Esophagus squamous epithelium (tissue), 5 donors: ENCODE results near the gene KRT3. TPM values are rescaled to one million over a fixed set of nuclear protein-coding genes. Genes with fewer than 3 reads are reported as not detected.

Experiments
- DNase-seq: peaks from one replicate; lab custom pipeline; 2025; lab: John Stamatoyannopoulos, UW
- H3K27ac ChIP-seq, 4 donors: fragments of 200-600 bp; sonication (generic); one replicate each; pipeline ENCODE4 v1.5.1; 2016 to 2019; ENCODE audit warnings: mild to moderate bottlenecking in 1 of 4
- H3K27me3 ChIP-seq, 4 donors: fragments of 200-600 bp; sonication (generic); 1 replicate in 3 of 4; 2 replicates in 1 of 4; pipeline versions ENCODE4 v1.5.1 to v1.6.0; 2017 to 2021; ENCODE audit warnings: antibody characterized with exemption in 1 of 4
- H3K36me3 ChIP-seq, 3 donors: fragments of 200-600 bp; sonication (generic); one replicate each; pipeline ENCODE4 v1.5.1; 2016 to 2019
- H3K4me1 ChIP-seq, 3 donors: fragments of 200-600 bp; sonication (generic); one replicate each; pipeline ENCODE4 v1.5.1; 2017 to 2019
- H3K4me3 ChIP-seq, 4 donors: fragments of 200-600 bp; sonication (generic); 1 replicate in 3 of 4; 2 replicates in 1 of 4; pipeline ENCODE4 v1.5.1; 2016 to 2019; ENCODE audit warnings: mild to moderate bottlenecking in 2 of 4, moderate library complexity in 1 of 4
- H3K9me3 ChIP-seq, 3 donors: fragments of 200-600 bp; sonication (generic); one replicate each; pipeline ENCODE4 v1.5.1; 2016 to 2019
- POLR2A ChIP-seq, 4 donors: fragments of 450-650 bp; IDR thresholded peaks; one replicate each; pipeline ENCODE4 v1.6.1; 2017; ENCODE audit warnings: antibody characterized with exemption in 4 of 4, mild to moderate bottlenecking in 4 of 4, moderate library complexity in 3 of 4
- WGBS, 2 donors: methylation state at CpG; one replicate each; pipeline ENCODE4 v1.1.5; 2018; 5-methylcytosine and 5-hydroxymethylcytosine counted together
- intact Hi-C: fragments of 100-400 bp; cut with DNase I; formaldehyde crosslinking; loops from one replicate; pipeline ENCODE4 v1.15.0; 2022
- total RNA-seq, 4 donors: library from RNA; depleted of rRNA; stranded (reverse); fragments of >200 nt; gene quantifications; one replicate each; pipeline ENCODE4 v1.1.0, GENCODE V29; 2016
- TF ChIP-seq, protein P1 (sequence below), 6 experiments: fragments of 450-650 bp in 4 of 6; fragments of 200-600 bp in 2 of 6; sonication (generic) in 2 of 6; IDR thresholded peaks; one replicate each; pipeline ENCODE4 v1.5.1; 2016 to 2019; ENCODE audit warnings: antibody characterized with exemption in 6 of 6, mild to moderate bottlenecking in 4 of 6, moderate library complexity in 4 of 6
- donor health status: DM: yes; HTN: yes; CAD: no.

The KRT3 gene
- total RNA-seq, 4 donors from 2014 or later: 0.57 to 1.6 (median 0.86) TPM

- TF ChIP-seq, protein P1, sequence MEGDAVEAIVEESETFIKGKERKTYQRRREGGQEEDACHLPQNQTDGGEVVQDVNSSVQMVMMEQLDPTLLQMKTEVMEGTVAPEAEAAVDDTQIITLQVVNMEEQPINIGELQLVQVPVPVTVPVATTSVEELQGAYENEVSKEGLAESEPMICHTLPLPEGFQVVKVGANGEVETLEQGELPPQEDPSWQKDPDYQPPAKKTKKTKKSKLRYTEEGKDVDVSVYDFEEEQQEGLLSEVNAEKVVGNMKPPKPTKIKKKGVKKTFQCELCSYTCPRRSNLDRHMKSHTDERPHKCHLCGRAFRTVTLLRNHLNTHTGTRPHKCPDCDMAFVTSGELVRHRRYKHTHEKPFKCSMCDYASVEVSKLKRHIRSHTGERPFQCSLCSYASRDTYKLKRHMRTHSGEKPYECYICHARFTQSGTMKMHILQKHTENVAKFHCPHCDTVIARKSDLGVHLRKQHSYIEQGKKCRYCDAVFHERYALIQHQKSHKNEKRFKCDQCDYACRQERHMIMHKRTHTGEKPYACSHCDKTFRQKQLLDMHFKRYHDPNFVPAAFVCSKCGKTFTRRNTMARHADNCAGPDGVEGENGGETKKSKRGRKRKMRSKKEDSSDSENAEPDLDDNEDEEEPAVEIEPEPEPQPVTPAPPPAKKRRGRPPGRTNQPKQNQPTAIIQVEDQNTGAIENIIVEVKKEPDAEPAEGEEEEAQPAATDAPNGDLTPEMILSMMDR (IDR thresholded peaks at IDR 0.05): no peak
- TF ChIP-seq POLR2A (IDR thresholded peaks at IDR 0.05): no peak
- H3K36me3 ChIP-seq: no peaks in the 10 kb centered on the region
- no peaks in the 10 kb centered on the region for H3K9me3 ChIP-seq
- intact Hi-C loops: no loop called here
- peak overlapping the region in 1 of 4 donors; percentile 22 for H3K27ac ChIP-seq
- H3K4me3 ChIP-seq: no peak overlapping the region
- WGBS, 2 donors: 60 to 69% methylated on average over 10 to 15 of the region's 16 CpGs
- peaks cover 0 to 7% (median 0%) of the 10 kb centered on the region in 4 donors for H3K27me3 ChIP-seq
- DNase-seq: no peak
- H3K4me1 ChIP-seq: peaks cover 0 to 50% (median 8%) of the 10 kb centered on the region in 3 donors
Observed at GRCh38 chr12:52822771-52823510, 27.0 kb upstream of the KRT3 start.

GRCh38 chr12:52821826-52822660, 26.1 kb upstream of the KRT3 start:
- Histone ChIP-seq H3K36me3 (no peaks in the 10 kb centered on the region), H3K27me3 (peaks cover 0 to 10% (median 0%) of the 10 kb centered on the region in 4 donors), H3K4me1 (peaks cover 0 to 56% (median 8%) of the 10 kb centered on the region in 3 donors), H3K4me3 (no peak overlapping the region), H3K9me3 (no peaks in the 10 kb centered on the region), H3K27ac (peak overlapping the region in 1 of 4 donors; percentile 22)
- TF ChIP-seq, protein P1 (IDR thresholded peaks at IDR 0.05): no peak
- no peak for TF ChIP-seq POLR2A (IDR thresholded peaks at IDR 0.05)
- no peak for DNase-seq
- intact Hi-C loops: no loop called here
- WGBS, 2 donors: 61 to 83% methylated on average over 3 to 9 of the region's 10 CpGs

DNA sequence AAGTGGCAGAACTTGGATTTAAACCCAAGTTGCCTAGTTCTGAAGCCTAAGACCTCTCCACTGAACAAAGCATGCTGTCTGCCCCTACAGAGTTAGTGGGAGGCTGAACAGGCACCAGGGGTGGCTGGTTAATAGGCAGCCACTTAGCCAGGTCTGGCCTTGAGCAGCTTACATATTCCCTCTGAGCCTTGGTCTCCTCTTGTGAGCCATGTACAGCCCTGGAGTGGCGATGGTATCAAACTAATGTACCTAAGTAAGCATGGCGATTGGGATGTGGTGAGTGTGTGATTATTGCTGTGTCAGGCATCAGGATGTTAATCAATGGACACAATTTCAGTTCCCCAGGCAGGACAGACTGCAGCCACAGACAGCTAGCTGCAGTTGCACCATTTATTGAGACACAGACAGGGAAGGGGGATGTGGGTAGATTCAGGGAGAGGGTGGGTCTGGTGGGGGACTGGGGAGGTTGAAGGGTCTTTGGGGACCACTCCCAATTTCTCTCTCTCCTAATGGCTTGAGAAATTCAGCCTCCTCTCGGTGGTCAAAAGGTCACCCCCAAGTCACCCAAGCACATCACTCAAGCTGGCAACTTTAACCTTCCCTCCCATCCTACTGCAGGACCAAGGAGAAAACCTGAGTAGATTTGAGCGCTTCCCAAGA, 25.3 kb upstream of the KRT3 start:
- Histone ChIP-seq H3K27me3 (peaks cover 0 to 13% (median 0%) of the 10 kb centered on the region in 4 donors), H3K4me1 (peaks cover 0 to 56% (median 8%) of the 10 kb centered on the region in 3 donors), H3K4me3 (no peak overlapping the region), H3K27ac (peak overlapping the region in 1 of 4 donors; percentile 17), H3K9me3 (no peaks in the 10 kb centered on the region), H3K36me3 (no peaks in the 10 kb centered on the region)
- TF ChIP-seq POLR2A (IDR thresholded peaks at IDR 0.05): no peak
- DNase-seq: no peak
- intact Hi-C loops: no loop called here
- WGBS, 2 donors: 86 to 94% methylated on average over 3 of the region's 4 CpGs

DNA sequence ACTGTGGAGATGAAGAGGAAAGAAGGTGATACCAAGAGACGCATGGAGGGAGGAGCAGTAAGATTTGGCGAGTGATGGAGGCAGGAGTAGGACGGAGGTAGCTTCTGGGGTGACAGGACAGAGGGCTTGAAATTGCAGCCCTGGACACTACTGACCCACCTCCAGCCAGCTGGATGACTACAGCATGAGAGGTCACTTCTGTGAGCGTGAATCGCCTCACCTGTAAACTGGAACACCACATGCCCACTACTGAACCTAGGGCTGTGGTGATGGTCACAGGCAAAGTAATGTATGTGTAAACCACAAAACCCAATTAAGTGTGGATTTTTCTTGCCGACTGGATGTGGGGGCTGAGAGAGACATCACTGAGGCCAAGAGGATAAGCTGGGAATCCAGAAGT, 24.6 kb upstream of the KRT3 start:
- no peaks in the 10 kb centered on the region for H3K9me3 ChIP-seq
- H3K4me1 ChIP-seq: peaks cover 0 to 61% (median 8%) of the 10 kb centered on the region in 3 donors
- no peaks in the 10 kb centered on the region for H3K36me3 ChIP-seq
- TF ChIP-seq POLR2A (IDR thresholded peaks at IDR 0.05): no peak
- TF ChIP-seq, protein P1 (IDR thresholded peaks at IDR 0.05): no peak
- H3K4me3 ChIP-seq: no peak overlapping the region
- H3K27ac ChIP-seq: peak overlapping the region in 1 of 4 donors; percentile 17
- no peak for DNase-seq
- H3K27me3 ChIP-seq: peaks cover 0 to 13% (median 0%) of the 10 kb centered on the region in 4 donors
- WGBS, 2 donors: 81 to 82% methylated on average over 6 of the region's 6 CpGs
- intact Hi-C loops: no loop called here

DNA sequence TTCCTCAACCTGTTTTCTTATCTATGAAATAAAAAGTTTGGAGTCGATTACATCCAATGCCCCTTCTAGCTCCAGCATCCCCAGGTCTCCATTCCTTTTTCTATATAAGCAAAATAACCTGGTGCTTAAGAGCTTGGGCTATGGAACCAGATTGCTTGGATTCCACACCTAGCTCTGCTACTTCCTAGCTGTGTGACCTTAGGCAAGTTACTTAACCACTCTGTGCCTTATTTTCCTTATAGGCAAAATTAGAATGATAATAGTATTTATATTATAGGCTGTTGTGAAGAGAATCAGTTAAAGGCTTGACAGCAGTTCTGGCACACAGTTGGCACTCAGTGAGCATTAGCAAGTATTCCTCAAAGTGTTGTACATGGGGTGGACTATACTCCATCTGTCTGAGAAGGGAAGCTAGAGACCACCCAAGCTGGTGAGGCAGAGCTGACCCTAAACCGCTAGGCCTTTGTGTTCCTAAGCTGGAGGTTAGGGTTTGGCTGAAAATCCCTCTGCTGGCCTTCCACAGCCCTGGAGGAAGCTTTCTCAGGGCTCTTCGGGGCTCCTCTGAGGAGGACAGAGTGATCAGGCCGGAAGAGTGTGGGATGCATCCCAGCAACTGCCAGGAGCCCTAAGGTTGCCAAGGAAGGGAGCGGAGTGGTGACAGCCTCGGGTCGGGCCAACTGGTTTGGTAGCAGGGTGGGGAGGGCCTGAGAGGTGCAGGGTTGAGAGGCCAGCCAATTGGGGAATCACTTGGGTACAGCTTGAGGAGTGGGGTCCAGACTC, 24.0 kb upstream of the KRT3 start:
- no peaks in the 10 kb centered on the region for H3K9me3 ChIP-seq
- peaks cover 0 to 13% (median 0%) of the 10 kb centered on the region in 4 donors for H3K27me3 ChIP-seq
- H3K4me1 ChIP-seq: peaks cover 0 to 65% (median 8%) of the 10 kb centered on the region in 3 donors
- DNase-seq: no peak
- H3K36me3 ChIP-seq: no peaks in the 10 kb centered on the region
- intact Hi-C loops: no loop called here
- WGBS, 2 donors: 74 to 88% methylated on average over 6 of the region's 7 CpGs
- H3K4me3 ChIP-seq: no peak overlapping the region
- peak overlapping the region in 2 of 4 donors; percentile 17 to 22 for H3K27ac ChIP-seq
- TF ChIP-seq, protein P1 (IDR thresholded peaks at IDR 0.05): no peak
- TF ChIP-seq POLR2A (IDR thresholded peaks at IDR 0.05): no peak
